Hematopoietic multipotent progenitor cell treated with erythropoietin and hydrocortisone succinate and interleukin-3 and kit ligand, for 8 days (in vitro differentiated cells): Measurements from ENCODE around the gene PLCH2.

Experiments
- DNase-seq: peaks from one replicate; pipeline ENCODE4 v3.0.0-alpha.2; 2015

The PLCH2 gene

GRCh38 chr1:2480236-2480985 is 4.3 kb downstream of the PLCH2 start:
- no peak for DNase-seq

GRCh38 chr1:2480986-2481364 is 4.9 kb downstream of the PLCH2 start:
- DNase-seq, result no peak

GRCh38 chr1:2481885-2482284 is 5.8 kb downstream of the PLCH2 start:
- DNase-seq, result peak; percentile 9

GRCh38 chr1:2482588-2482987 is 6.5 kb downstream of the PLCH2 start:
- DNase-seq, result no peak

- DNase-seq, result no peak
Observed at GRCh38 chr1:2483026-2483425, 6.9 kb downstream of the PLCH2 start.

- DNase-seq, result no peak
Observed at GRCh38 chr1:2483970-2484369, 7.9 kb downstream of the PLCH2 start.

- DNase-seq, result no peak
Observed at GRCh38 chr1:2486041-2486440, 10.0 kb downstream of the PLCH2 start.

GRCh38 chr1:2486558-2486957 is 10.5 kb downstream of the PLCH2 start:
- DNase-seq, result no peak

- no peak for DNase-seq
Observed at GRCh38 chr1:2488688-2489087, 12.6 kb downstream of the PLCH2 start.

- DNase-seq, result no peak
Observed at GRCh38 chr1:2489615-2490014, 13.5 kb downstream of the PLCH2 start.

GRCh38 chr1:2492091-2492490 is 16.0 kb downstream of the PLCH2 start:
- DNase-seq, result no peak

- no peak for DNase-seq
Observed at GRCh38 chr1:2493218-2493617, 17.1 kb downstream of the PLCH2 start.

GRCh38 chr1:2493691-2494322 is 17.7 kb downstream of the PLCH2 start:
- no peak for DNase-seq

- no peak for DNase-seq
Observed at GRCh38 chr1:2494323-2494693, 18.2 kb downstream of the PLCH2 start.

GRCh38 chr1:2495026-2495425 is 18.9 kb downstream of the PLCH2 start:
- DNase-seq, result no peak

- no peak for DNase-seq
Observed at GRCh38 chr1:2495546-2495945, 19.5 kb downstream of the PLCH2 start.

GRCh38 chr1:2496087-2496622 is 20.1 kb downstream of the PLCH2 start:
- DNase-seq, result no peak

GRCh38 chr1:2496746-2497145 is 20.7 kb downstream of the PLCH2 start:
- DNase-seq, result no peak

- no peak for DNase-seq
Observed at GRCh38 chr1:2497891-2498290, 21.8 kb downstream of the PLCH2 start.

- DNase-seq, result no peak
Observed at GRCh38 chr1:2498648-2499047, 22.6 kb downstream of the PLCH2 start.

GRCh38 chr1:2499260-2499659 is 23.2 kb downstream of the PLCH2 start:
- DNase-seq, result no peak

- DNase-seq, result no peak
Observed at GRCh38 chr1:2499986-2500596, 24.0 kb downstream of the PLCH2 start.

- DNase-seq, result no peak
Observed at GRCh38 chr1:2501041-2501819, 25.1 kb downstream of the PLCH2 start.

GRCh38 chr1:2501820-2502119 is 25.7 kb downstream of the PLCH2 start:
- no peak for DNase-seq
